HEK293 (cell line): ENCODE measurements around the gene MRPL41.

ENCODE experiments used
- CTCF ChIA-PET: fragments of 350-600 bp; formaldehyde crosslinking; extraction: SDS; loops from one replicate; lab custom pipeline; 2021; ENCODE audit warnings: antibody characterized with exemption; lab: Yijun Ruan, JAX
- POLR2A ChIA-PET: fragments of 300-600 bp; formaldehyde crosslinking; extraction: SDS; loops from one replicate; lab custom pipeline; 2020; ENCODE audit warnings: antibody characterized with exemption, inconsistent platforms; lab: Yijun Ruan, JAX
- H3K27ac ChIP-seq: fragments of 200-500 bp; sonication (Bioruptor generic); 2 replicates; pipeline ENCODE4 v1.5.1; 2014; ENCODE audit warnings: low read depth, low read length, control low read depth, inconsistent platforms; ENCODE audit errors: extremely low read depth
- H3K36me3 ChIP-seq, 2 experiments: fragments of 200-500 bp in 1 of 2; sonication (Bioruptor generic) in 1 of 2; 1 replicate in 1 of 2; 2 replicates in 1 of 2; pipeline ENCODE4 v1.5.1; 2014 to 2017; ENCODE audit warnings: inconsistent platforms in 2 of 2, low read length in 2 of 2; ENCODE audit not compliant: control insufficient read depth in 2 of 2, insufficient read depth in 1 of 2
- H3K4me1 ChIP-seq: fragments of 200-500 bp; sonication (Bioruptor generic); 2 replicates; pipeline ENCODE4 v1.5.1; 2014; ENCODE audit warnings: mild to moderate bottlenecking, low read length, inconsistent platforms; ENCODE audit not compliant: control insufficient read depth, insufficient read depth
- H3K4me3 ChIP-seq: 2 replicates; pipeline ENCODE4 v1.5.1; 2011; ENCODE audit warnings: low read depth, mild to moderate bottlenecking, control low read depth, low read length, moderate library complexity
- H3K9me3 ChIP-seq: fragments of 200-500 bp; sonication (Bioruptor generic); 2 replicates; pipeline ENCODE4 v1.5.1; 2014; ENCODE audit warnings: low read depth, low read length, inconsistent platforms; ENCODE audit not compliant: control insufficient read depth, insufficient read depth
- EGR2 ChIP-seq: fragments of 450-650 bp; formaldehyde crosslinking; IDR thresholded peaks from 2 replicates; pipeline ENCODE4 v1.5.1; 2016; ENCODE audit warnings: low read depth, missing biosample characterization, missing genetic modification characterization
- GLIS1 ChIP-seq: fragments of 450-650 bp; formaldehyde crosslinking; IDR thresholded peaks from 2 replicates; pipeline ENCODE4 v1.5.1; 2016; ENCODE audit warnings: missing biosample characterization, missing genetic modification characterization
- KLF10 ChIP-seq: fragments of 450-650 bp; IDR thresholded peaks from 2 replicates; pipeline ENCODE4 v1.5.1; 2018; ENCODE audit warnings: missing biosample characterization, mild to moderate bottlenecking, missing genetic modification characterization
- KLF7 ChIP-seq: fragments of 450-650 bp; formaldehyde crosslinking; IDR thresholded peaks from 2 replicates; pipeline ENCODE4 v1.5.1; 2016; ENCODE audit warnings: missing biosample characterization, missing genetic modification characterization, borderline replicate concordance
- OSR2 ChIP-seq: fragments of 450-650 bp; formaldehyde crosslinking; IDR thresholded peaks from 2 replicates; pipeline ENCODE4 v1.5.1; 2016; ENCODE audit warnings: missing biosample characterization, missing genetic modification characterization
- OVOL3 ChIP-seq: fragments of 450-650 bp; formaldehyde crosslinking; IDR thresholded peaks from 2 replicates; pipeline ENCODE4 v1.5.1; 2016; ENCODE audit warnings: missing biosample characterization, missing genetic modification characterization
- SCRT2 ChIP-seq: fragments of 450-650 bp; formaldehyde crosslinking; IDR thresholded peaks from 2 replicates; pipeline ENCODE4 v1.5.1; 2016; ENCODE audit warnings: missing biosample characterization, missing genetic modification characterization
- ZBTB17 ChIP-seq: fragments of 450-650 bp; formaldehyde crosslinking; IDR thresholded peaks from 2 replicates; pipeline ENCODE4 v1.5.1; 2016; ENCODE audit warnings: missing biosample characterization, missing genetic modification characterization
- ZBTB8A ChIP-seq: fragments of 450-650 bp; formaldehyde crosslinking; IDR thresholded peaks from 2 replicates; pipeline ENCODE4 v1.5.1; 2016; ENCODE audit warnings: missing biosample characterization, missing genetic modification characterization
- ZFHX2 ChIP-seq: fragments of 450-650 bp; formaldehyde crosslinking; conservative IDR thresholded peaks from 2 replicates; pipeline ENCODE4 v1.5.1; 2016; ENCODE audit warnings: missing biosample characterization, missing genetic modification characterization
- ZNF169 ChIP-seq: fragments of 450-650 bp; formaldehyde crosslinking; IDR thresholded peaks from 2 replicates; pipeline ENCODE4 v1.5.1; 2016; ENCODE audit warnings: missing biosample characterization, missing genetic modification characterization
- ZNF19 ChIP-seq: fragments of 450-650 bp; formaldehyde crosslinking; IDR thresholded peaks from 2 replicates; pipeline ENCODE4; 2016; ENCODE audit warnings: missing biosample characterization, missing genetic modification characterization, low read depth
- ZNF211 ChIP-seq: fragments of 450-650 bp; formaldehyde crosslinking; IDR thresholded peaks from 2 replicates; pipeline ENCODE4 v1.5.1; 2016; ENCODE audit warnings: low read depth, missing biosample characterization, missing genetic modification characterization
- ZNF394 ChIP-seq: fragments of 450-650 bp; formaldehyde crosslinking; IDR thresholded peaks from 2 replicates; pipeline ENCODE4 v1.5.1; 2016; ENCODE audit warnings: missing biosample characterization, missing genetic modification characterization, mild to moderate bottlenecking, moderate library complexity, borderline replicate concordance
- ZNF623 ChIP-seq: fragments of 450-650 bp; formaldehyde crosslinking; IDR thresholded peaks from 2 replicates; pipeline ENCODE4 v1.5.1; 2016; ENCODE audit warnings: missing biosample characterization, missing genetic modification characterization
- ZNF658 ChIP-seq: fragments of 450-650 bp; formaldehyde crosslinking; IDR thresholded peaks from 2 replicates; pipeline ENCODE4; 2016; ENCODE audit warnings: missing biosample characterization, missing genetic modification characterization
- ZNF670 ChIP-seq: fragments of 450-650 bp; formaldehyde crosslinking; IDR thresholded peaks from 2 replicates; pipeline ENCODE4 v1.5.1; 2016; ENCODE audit warnings: missing biosample characterization, missing genetic modification characterization, low read depth
- ZNF768 ChIP-seq: fragments of 450-650 bp; formaldehyde crosslinking; IDR thresholded peaks from 2 replicates; pipeline ENCODE4 v1.5.1; 2018; ENCODE audit warnings: missing biosample characterization, mild to moderate bottlenecking, missing genetic modification characterization
- ZNF785 ChIP-seq: fragments of 450-650 bp; formaldehyde crosslinking; IDR thresholded peaks from 2 replicates; pipeline ENCODE4 v1.5.1; 2016; ENCODE audit warnings: missing biosample characterization, missing genetic modification characterization
- ZSCAN30 ChIP-seq: fragments of 450-650 bp; IDR thresholded peaks from 2 replicates; pipeline ENCODE4 v1.5.1; 2018; ENCODE audit warnings: missing biosample characterization, mild to moderate bottlenecking, missing genetic modification characterization, moderate library complexity
- TF ChIP-seq, protein P1 (sequence below): sonication (generic); formaldehyde crosslinking; IDR thresholded peaks from 2 replicates; pipeline ENCODE4 v1.8.1; 2022; ENCODE audit warnings: mild to moderate bottlenecking, moderate library complexity, missing genetic modification reagents
- TF ChIP-seq, protein P2 (sequence below): fragments of 450-650 bp; formaldehyde crosslinking; IDR thresholded peaks from 2 replicates; pipeline ENCODE4 v1.5.1; 2016; ENCODE audit warnings: missing biosample characterization, missing genetic modification characterization
- TF ChIP-seq, protein P3 (sequence below): fragments of 450-650 bp; formaldehyde crosslinking; IDR thresholded peaks from 2 replicates; pipeline ENCODE4 v1.5.1; 2016; ENCODE audit warnings: missing biosample characterization, missing genetic modification characterization
- TF ChIP-seq, protein P4 (sequence below): fragments of 450-650 bp; formaldehyde crosslinking; IDR thresholded peaks from 2 replicates; pipeline ENCODE4 v1.5.1; 2016; ENCODE audit warnings: missing biosample characterization, missing genetic modification characterization, low read depth

MRPL41 gene

GRCh38 chr9:137574192-137574591 lies 22.5 kb downstream of the MRPL41 start:
- Histone ChIP-seq H3K4me3 (no peak overlapping the region), H3K4me1 (no peaks in the 10 kb centered on the region; the same call in 1 of the 2 replicates), H3K36me3 (peaks cover 18 to 60% of the 10 kb centered on the region in 2 experiments), H3K27ac (no peak overlapping the region), H3K9me3 (no peaks in the 10 kb centered on the region)
- TF ChIP-seq OVOL3 (tag by site-specific recombination) (no peak), ZNF394 (no peak), ZBTB17 (no peak), KLF7 (no peak), SCRT2 (tag by site-specific recombination) (no peak), ZNF785 (tag by site-specific recombination) (no peak), ZNF768 (no peak), ZNF658 (tag by site-specific recombination) (no peak)
- TF ChIP-seq, protein P1, sequence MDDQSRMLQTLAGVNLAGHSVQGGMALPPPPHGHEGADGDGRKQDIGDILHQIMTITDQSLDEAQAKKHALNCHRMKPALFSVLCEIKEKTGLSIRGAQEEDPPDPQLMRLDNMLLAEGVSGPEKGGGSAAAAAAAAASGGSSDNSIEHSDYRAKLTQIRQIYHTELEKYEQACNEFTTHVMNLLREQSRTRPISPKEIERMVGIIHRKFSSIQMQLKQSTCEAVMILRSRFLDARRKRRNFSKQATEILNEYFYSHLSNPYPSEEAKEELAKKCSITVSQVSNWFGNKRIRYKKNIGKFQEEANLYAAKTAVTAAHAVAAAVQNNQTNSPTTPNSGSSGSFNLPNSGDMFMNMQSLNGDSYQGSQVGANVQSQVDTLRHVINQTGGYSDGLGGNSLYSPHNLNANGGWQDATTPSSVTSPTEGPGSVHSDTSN (CRISPR knock-in tag): no peak
- TF ChIP-seq, protein P2, sequence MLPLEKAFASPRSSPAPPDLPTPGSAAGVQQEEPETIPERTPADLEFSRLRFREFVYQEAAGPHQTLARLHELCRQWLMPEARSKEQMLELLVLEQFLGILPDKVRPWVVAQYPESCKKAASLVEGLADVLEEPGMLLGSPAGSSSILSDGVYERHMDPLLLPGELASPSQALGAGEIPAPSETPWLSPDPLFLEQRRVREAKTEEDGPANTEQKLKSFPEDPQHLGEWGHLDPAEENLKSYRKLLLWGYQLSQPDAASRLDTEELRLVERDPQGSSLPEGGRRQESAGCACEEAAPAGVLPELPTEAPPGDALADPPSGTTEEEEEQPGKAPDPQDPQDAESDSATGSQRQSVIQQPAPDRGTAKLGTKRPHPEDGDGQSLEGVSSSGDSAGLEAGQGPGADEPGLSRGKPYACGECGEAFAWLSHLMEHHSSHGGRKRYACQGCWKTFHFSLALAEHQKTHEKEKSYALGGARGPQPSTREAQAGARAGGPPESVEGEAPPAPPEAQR (tag by site-specific recombination): no peak
- ChIA-PET CTCF (interaction anchor here (0.6 to 1.6 kb wide), 2 partner anchors 8 to 428 kb away, joined by 3 to 4 read pairs; no protein-coding TSS in a partner anchor), POLR2A (no interaction called here)

DNA sequence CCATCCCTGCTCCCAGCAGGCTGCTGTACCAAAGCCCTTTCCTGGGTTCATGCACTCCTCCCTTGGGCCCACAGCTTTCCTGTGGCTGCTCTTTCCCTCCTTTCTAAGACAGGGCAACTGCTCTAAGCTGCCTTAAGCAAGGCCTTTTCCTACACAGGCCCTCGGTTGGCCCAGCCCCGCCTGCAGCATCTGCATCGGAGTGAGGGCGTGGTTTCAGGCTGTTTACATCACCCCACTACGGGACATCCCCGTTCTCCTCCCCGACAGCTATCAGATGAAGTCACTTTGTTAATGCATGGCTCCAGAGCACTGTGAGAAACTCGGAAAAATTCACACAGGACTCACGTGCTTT lies 23.7 kb downstream of the MRPL41 start:
- Histone ChIP-seq H3K9me3 (no peaks in the 10 kb centered on the region), H3K4me1 (no peaks in the 10 kb centered on the region; the same call in 1 of the 2 replicates)
- TF ChIP-seq, protein P3, sequence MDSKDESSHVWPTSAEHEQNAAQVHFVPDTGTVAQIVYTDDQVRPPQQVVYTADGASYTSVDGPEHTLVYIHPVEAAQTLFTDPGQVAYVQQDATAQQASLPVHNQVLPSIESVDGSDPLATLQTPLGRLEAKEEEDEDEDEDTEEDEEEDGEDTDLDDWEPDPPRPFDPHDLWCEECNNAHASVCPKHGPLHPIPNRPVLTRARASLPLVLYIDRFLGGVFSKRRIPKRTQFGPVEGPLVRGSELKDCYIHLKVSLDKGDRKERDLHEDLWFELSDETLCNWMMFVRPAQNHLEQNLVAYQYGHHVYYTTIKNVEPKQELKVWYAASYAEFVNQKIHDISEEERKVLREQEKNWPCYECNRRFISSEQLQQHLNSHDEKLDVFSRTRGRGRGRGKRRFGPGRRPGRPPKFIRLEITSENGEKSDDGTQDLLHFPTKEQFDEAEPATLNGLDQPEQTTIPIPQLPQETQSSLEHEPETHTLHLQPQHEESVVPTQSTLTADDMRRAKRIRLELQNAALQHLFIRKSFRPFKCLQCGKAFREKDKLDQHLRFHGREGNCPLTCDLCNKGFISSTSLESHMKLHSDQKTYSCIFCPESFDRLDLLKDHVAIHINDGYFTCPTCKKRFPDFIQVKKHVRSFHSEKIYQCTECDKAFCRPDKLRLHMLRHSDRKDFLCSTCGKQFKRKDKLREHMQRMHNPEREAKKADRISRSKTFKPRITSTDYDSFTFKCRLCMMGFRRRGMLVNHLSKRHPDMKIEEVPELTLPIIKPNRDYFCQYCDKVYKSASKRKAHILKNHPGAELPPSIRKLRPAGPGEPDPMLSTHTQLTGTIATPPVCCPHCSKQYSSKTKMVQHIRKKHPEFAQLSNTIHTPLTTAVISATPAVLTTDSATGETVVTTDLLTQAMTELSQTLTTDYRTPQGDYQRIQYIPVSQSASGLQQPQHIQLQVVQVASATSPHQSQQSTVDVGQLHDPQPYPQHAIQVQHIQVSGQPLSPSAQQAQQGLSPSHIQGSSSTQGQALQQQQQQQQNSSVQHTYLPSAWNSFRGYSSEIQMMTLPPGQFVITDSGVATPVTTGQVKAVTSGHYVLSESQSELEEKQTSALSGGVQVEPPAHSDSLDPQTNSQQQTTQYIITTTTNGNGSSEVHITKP (tag by site-specific recombination): no peak
- TF ChIP-seq OSR2 (tag by site-specific recombination) (no peak), ZFHX2 (no peak), SCRT2 (tag by site-specific recombination) (no peak)
- TF ChIP-seq, all 188 proteins: peak for 0
- Histone ChIP-seq H3K27ac (no peak overlapping the region), H3K36me3 (peaks cover 18 to 61% of the 10 kb centered on the region in 2 experiments), H3K4me3 (no peak overlapping the region)
- ChIA-PET POLR2A (no interaction called here), CTCF (no interaction called here)

GRCh38 chr9:137575716-137576411 lies 24.2 kb downstream of the MRPL41 start:
- no peak overlapping the region for H3K27ac ChIP-seq
- CTCF ChIA-PET: interaction anchor here (0.6 kb wide), 1 partner anchor 778 kb away, joined by 3 read pairs; no protein-coding TSS in a partner anchor
- H3K36me3 ChIP-seq: peaks cover 18 to 61% of the 10 kb centered on the region in 2 experiments
- H3K4me1 ChIP-seq: no peaks in the 10 kb centered on the region; the same call in 1 of the 2 replicates
- no peaks in the 10 kb centered on the region for H3K9me3 ChIP-seq
- POLR2A ChIA-PET: no interaction called here
- no peak overlapping the region for H3K4me3 ChIP-seq
- TF ChIP-seq ZNF623 (tag by site-specific recombination): no peak
- no peak for TF ChIP-seq KLF10 (tag by site-specific recombination)
- no peak for TF ChIP-seq ZBTB8A (tag by site-specific recombination)
- no peak for TF ChIP-seq ZBTB17
- no peak for TF ChIP-seq ZNF169 (tag by site-specific recombination)
- no peak for TF ChIP-seq EGR2 (tag by site-specific recombination)
- TF ChIP-seq ZNF19 (tag by site-specific recombination): no peak
- TF ChIP-seq, protein P4, sequence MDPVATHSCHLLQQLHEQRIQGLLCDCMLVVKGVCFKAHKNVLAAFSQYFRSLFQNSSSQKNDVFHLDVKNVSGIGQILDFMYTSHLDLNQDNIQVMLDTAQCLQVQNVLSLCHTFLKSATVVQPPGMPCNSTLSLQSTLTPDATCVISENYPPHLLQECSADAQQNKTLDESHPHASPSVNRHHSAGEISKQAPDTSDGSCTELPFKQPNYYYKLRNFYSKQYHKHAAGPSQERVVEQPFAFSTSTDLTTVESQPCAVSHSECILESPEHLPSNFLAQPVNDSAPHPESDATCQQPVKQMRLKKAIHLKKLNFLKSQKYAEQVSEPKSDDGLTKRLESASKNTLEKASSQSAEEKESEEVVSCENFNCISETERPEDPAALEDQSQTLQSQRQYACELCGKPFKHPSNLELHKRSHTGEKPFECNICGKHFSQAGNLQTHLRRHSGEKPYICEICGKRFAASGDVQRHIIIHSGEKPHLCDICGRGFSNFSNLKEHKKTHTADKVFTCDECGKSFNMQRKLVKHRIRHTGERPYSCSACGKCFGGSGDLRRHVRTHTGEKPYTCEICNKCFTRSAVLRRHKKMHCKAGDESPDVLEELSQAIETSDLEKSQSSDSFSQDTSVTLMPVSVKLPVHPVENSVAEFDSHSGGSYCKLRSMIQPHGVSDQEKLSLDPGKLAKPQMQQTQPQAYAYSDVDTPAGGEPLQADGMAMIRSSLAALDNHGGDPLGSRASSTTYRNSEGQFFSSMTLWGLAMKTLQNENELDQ (tag by site-specific recombination): no peak
- TF ChIP-seq ZNF211: no peak
- no peak for TF ChIP-seq ZSCAN30 (tag by site-specific recombination)
- TF ChIP-seq GLIS1 (tag by site-specific recombination): no peak
- no peak for TF ChIP-seq ZNF670
- TF ChIP-seq ZNF394: no peak
